ENCODE results near the gene FTH1.
"Not testable (repeated sequence)": the region's sequence is repeated elsewhere in the genome, so short reads cannot be mapped to it uniquely, and the experiment has no call there.

FTH1 gene

DNA sequence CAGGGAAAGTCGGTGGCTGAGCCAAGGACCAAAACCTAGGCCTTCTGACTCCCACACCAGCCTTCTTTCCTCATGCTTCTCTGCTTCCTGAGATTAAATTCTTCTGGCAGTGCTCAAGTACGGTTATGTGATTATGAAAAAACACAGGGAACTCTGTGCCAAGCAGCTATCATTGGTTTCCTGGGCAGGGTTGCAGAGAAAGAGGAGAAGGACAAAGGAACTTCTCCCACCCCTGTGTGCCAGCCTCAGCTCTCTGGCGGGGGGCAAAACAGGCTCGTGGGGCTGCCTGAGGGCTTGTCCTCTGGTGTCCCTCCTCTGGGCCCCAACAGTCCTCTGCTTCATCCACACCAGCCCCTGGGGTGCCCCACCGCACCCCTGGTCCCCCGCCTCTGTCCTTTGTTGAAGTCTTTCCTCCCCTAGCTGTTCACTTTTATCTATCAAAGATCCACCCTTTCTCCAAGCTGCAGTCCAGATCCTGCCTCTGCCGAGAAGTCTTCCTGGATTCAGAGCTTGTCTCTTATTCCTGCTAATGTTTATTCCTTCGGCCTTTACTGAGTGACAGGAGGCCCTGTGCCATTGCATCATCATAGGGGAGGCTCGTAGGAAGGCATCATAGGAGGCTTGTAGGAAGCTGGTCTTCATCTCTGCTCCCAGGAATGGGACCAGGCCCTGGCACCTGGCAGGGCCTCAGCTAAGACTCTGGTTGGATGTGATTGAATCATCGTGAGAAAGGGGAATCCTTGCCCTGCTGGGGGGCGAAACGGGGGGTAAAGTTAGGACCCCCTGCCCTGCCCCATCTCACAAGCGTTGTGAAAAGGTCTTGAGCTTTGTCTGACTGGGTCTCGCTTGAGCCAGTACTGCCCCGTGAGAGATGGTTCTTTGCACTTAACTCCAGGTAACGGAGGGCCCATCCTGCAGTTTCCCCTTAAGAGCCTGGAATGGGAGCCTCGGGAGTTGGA is 11.5 kb upstream of the FTH1 start:
- no peak for DNase-seq

- no peak for DNase-seq
These were observed 9.5 kb upstream of the FTH1 start for GRCh38 chr11:61976813-61977475.

- no peak for DNase-seq
These were observed 9.0 kb upstream of the FTH1 start for GRCh38 chr11:61976420-61976800.

- no peak for DNase-seq
These were observed 8.4 kb upstream of the FTH1 start for GRCh38 chr11:61975638-61976419.

DNA sequence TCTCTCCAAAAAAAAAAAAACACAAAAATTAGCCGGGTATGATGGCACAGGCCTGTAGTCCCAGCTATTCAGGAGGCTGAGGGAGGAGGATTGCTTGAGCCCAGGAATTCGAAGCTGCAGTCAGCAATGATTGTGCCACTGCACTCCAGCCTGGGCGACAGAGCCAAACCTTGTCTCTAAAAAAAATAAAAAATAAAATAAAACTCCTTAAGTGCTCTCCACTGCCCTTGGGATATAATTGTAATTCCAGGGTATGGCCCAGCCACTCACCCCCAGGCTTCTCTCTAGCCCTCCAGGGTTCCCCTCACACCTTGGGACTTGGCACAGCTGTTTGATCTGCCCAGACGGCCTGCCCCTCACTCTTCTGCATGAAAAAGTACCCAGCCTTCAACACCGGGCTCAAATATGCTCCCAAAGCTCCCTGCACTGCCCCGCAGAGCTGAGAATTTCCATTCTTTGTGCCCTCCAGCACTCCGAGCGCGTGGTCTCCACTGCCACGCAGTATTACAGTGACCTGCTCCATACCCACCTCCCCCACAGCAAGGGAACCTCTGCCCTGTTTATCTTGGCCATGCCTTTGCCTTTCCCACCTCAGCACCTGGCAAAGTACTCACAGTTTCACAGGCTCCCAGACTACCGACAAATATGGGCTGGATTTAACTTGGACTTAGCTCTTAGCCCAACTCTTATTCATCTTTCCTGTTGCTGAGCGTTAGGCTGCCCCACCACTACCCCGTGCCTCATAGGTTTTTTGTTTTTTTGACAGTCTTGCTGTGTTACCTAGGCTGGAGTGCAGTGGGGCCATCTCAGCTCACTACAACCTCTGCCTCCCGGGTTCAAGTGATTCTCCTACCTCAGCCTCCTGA is 7.6 kb upstream of the FTH1 start:
- no peak for DNase-seq

GRCh38 chr11:61973476-61974162 is 6.2 kb upstream of the FTH1 start:
- no peak for DNase-seq

DNA sequence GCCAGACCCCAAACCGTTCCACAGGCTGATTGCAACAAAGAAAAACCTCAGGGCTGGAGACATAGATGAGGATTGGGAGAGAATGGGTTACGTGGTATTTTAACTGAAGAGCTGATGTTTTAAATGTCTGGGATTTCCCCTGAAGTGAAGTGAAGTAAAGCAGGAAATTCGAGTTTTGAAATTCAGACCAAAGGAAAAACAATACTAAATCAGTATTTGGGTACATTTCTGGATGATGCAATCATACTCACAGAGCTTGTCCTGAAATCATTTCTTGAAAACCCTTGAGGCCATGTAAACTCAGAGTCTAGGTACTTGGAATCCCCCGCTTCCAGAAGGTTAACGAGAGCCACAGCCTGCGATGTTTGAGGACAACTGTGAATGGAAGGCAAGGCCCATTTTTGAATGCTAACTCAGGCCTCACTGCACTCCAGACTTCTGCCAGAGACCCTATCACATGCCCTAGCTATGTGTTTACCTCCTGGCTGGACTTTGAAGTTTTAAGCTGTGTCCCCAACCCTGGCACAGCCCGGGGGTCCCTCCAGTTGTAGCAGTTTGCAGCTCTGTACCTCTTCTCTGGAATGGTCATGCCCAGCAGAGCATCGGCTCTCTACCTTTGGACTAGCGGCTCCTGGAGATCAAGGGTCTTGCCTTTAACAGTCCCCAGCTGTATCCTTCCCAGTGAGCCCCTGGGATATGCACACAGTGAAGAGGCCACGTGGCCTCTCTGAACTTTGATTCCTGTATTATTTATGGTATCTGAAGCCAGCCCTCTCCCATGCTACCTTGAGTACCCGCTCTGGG is 5.4 kb upstream of the FTH1 start:
- DNase-seq = no peak

DNA sequence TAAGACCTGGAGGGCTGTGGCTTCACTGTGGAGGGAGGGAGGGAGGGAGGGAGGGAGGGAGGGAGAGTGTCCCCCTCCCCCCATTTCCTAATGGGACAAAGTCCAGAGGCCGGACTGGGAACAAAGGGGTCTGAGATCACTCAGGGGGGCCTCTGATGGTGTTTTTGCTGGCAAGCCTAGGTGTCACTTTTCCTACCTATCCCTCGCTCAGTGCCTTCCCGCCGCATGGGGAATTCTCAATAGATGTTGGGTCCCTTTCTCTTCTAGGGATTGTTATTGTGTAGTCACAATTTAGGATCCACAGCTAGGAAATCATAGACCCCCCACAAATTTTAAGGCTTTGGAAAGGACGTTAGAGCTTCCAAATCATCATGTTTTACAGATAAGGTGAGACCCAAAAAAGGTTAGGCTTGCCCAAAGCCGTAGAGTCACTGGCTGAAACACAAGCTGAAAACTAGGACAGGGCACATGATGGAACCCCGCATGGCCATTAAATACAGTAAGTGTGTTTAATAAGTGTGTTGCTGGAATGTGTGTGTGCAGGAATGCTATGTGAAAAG is 4.8 kb upstream of the FTH1 start:
- DNase-seq = no peak

GRCh38 chr11:61971248-61972111 is 4.0 kb upstream of the FTH1 start:
- peak; percentile 40 for DNase-seq

DNA sequence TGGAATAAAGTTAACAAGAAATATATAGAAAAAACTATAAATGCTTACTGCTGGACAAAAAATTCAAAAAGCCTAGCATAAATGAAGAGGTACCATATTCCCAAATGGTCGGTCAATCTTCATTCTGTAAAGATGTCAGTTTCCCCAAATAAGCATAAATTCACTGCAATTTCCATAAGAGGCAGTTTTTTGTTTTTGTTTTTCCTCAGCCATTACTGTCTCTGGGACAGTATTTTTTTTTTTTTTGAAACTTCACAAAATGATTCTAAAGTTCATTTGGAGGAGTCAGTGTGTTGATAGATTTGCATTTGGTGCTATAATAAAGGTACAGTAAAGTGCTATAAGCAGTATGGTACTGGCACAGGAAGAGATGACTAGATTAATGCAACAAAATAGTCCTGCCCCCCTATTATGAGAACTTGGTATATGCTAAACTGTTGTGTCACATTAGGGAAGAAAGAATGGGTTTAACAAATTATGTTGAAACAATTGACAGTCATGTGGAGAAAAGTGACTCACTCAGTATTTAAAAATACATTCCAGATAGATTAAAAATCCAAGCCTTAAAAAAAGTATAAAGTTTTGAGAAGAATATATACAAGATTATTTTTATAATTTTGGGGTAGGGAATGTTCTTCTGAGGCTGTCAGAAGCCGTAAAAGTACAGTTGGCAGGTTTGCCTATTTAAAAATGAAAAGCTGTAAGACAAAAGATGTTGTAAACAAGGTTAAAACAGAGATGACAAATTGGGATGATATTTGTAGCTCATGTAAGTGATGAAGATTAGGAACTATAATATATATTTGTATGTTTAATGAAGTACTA is 2.6 kb upstream of the FTH1 start:
- no peak for DNase-seq

DNA sequence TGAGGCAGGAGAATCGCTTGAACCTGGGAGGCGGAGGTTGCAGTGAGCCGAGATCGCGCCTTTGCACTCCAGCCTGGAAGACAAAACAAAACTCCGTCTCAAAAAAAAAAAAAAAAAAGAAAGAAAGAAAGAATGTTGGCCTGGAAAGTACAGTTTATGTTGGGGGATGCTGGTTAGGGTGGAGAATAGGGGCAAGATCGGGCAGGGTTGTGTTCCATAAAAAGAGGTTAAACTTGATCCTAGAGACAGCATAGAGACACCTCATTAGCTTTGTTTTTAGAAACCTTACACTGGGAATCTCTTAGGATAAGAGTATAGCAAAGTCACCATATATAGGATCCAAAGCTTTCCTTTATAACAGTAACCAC is 1.9 kb upstream of the FTH1 start:
- DNase-seq = no peak

DNA sequence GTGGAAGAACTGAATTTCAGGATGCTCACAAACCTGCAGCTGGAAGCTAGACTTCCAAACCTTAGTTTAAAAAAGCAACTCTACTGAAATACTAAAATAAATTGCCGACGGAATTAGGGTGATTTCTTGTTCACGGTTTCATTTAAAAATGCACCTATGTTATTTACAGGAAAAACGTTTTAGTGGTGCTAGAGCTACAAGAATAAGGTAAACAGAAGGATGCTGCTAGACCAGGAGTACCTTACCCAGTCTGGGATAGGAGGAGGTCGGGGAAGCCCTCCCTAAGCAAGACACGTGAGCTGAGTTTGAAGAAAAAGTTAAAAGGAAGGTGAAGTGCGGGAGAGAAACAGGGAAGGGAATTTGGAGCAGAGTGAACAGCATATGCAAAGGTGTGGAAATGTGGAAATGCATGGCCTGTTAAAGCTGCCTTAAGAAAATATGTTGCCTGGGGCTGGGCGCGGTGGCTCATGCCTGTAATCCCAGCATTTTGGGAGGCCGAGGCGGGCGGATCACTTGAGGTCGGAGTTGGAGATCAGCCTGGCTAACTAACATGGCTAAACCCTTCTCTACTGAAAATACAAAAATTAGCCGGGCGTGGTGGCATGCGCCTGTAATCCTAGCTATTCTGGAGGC is 1.4 kb upstream of the FTH1 start:
- no peak for DNase-seq

GRCh38 chr11:61967924-61968757 is 707 bp upstream of the FTH1 start:
- no peak for DNase-seq

DNA sequence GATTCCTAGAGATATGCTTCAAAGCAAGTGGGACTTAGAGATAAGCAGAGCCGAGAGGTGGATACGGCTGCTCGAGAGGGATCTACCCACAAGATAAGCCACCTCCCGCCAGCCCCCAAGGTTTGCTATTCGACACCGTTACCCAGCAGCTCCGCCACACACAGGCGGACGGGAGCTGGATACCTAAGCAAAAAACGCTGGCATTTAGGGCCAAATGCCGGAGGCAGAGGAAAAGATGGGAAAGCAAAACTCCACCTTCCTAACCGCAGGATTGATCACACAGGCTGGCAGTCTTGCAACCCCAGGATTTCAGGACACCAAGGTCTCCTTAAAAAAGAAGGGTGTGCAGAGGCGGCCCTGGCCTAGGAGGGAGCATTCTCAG is 709 bp downstream of the FTH1 start:
- peak; percentile 20 for DNase-seq

DNA sequence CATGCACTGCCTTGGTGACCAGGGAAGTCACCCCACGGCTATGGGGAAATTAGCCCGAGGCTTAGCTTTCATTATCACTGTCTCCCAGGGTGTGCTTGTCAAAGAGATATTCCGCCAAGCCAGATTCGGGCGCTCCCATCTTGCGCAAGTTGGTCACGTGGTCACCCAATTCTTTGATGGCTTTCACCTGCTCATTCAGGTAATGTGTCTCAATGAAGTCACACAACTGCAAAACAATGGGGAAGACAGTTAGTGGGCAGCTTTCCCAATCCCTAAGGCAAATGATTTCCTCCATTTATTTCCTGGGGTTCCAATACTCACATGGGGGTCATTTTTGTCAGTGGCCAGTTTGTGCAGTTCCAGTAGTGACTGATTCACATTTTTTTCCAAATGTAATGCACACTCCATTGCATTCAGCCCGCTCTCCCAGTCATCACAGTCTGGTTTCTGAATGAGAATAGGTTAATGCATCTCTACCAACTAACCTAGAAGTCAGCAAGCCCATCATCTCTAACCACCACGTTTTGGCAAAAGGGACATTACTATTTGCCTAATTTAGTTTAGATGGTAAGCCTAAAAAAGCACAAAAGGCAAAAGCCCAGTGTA is 2.7 kb downstream of the FTH1 start:
- DNase-seq = not testable (repeated sequence)

DNA sequence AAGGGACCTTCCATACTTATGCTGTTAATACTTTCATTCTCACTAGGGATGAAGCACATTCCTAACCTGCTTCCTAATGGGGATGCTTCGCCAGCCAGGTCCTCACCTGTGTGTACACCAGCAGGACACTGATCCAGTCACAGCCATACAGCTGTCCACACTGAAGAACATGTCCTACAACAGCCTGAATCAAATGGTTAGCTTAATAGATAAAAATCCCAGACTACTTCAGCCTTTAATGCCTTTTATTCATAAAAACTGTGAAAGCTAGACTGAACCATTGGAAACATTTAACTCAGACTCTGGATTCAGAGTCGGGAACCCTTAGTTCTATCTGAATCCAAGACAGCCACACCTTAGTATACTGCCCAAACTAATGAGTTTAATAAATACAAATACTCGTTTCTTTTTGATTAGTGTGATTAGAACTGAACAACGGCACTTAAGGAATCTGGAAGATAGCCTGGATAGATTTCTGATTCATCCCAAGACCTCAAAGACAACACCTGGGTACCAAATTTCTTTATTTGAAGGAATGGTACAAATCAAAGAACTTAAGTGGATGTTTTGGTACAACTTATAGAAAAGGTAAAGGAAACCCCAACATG is 3.3 kb downstream of the FTH1 start:
- no peak for DNase-seq

All from stimulated activated naive CD4-positive, alpha-beta T cell treated with Interleukin-2 at 50 U/mL for 16 hours (primary cell).